Esophagus mucosa (tissue), 1 donor: ENCODE results near the gene CCDC6. TPM values are rescaled to one million over a fixed set of nuclear protein-coding genes. Genes with fewer than 3 reads are reported as not detected.
A peak's percentile ranks its signal among the peaks of the same experiment; 100 is the strongest.
"Not testable (repeated sequence)": the region's sequence is repeated elsewhere in the genome, so short reads cannot be mapped to it uniquely, and the experiment has no call there.

ENCODE experiments used
- ATAC-seq: fragments of 200-7000 bp; cut with Tn5 transposase; one replicate; pipeline ENCODE4 v1.9.1; 2020
- total RNA-seq: library from RNA; stranded (reverse); gene quantifications from one replicate; pipeline ENCODE4 v1.2.4, GENCODE V29; 2023
- donor health status: DM: yes; HTN: yes; CAD: no.

Gene CCDC6
- total RNA-seq, 1 donor from 2014 or later: 56.8 TPM

GRCh38 chr10:59752278-59752940, 153.9 kb downstream of the CCDC6 start:
- ATAC-seq: no peak

- no peak for ATAC-seq
Observed at GRCh38 chr10:59750155-59750945, 156.0 kb downstream of the CCDC6 start.

DNA sequence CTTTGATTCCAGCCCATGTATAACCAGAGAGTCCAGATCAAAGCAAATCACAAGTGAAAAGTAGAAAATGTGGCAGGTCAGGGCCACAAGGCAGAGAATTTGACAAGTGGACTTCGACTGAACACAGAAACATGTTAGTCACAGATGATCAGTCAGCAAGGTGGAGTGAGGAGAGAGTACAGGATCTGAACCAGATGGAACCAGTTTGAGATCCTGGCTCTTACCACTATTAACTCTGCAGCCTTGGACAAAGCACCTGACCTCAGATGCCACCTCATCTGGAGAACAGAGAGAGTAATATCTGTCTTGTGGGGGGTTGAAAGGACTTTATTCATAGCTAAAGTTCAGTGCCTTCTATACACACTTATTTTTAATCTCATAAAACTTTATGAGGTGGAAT, 157.5 kb downstream of the CCDC6 start:
- peak; percentile 92 for ATAC-seq

DNA sequence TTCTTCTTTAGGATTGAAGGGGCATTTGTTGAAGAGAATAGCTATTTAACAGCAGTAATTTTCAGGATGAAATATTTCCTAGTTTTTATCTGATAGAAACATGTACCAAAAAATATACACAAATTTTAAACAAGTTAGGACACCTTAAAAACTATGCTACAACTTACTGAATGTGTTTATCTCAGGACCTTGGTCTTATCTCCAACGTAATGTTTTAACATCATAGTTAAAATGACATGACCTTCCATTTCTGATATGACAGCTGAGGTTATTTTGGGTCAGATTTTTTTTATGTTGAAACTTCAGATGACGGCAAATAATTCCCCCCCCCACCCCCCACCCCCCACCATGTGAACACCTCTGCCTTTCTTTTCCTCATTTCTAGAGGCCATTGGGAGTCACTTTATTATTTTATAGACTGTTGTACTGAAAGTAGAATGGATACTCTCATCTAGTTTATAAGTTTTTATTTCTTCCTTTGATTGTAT, 161.1 kb downstream of the CCDC6 start:
- ATAC-seq: no peak

GRCh38 chr10:59744762-59745161, 161.6 kb downstream of the CCDC6 start:
- ATAC-seq: not testable (repeated sequence)

- not testable (repeated sequence) for ATAC-seq
Observed at GRCh38 chr10:59744156-59744555, 162.2 kb downstream of the CCDC6 start.

DNA sequence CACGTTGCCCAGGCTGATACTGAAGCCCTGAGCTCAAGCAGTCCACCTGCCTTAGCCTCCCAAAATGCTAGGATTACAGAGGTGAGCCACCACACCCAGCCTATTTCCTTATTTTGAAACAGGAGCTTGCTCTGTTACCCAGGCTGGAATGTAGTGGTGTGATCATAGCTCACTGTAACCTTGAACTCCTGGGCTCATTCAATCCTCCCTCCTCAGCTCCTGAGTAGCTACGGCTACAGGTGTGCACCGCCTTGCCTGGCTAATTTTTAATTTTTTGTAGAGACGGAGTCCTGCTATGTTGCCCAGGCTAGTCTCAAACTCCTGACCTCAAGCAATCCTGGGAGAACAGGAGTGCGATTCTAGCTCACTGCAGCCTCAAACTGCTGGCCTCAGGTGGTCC, 164.8 kb downstream of the CCDC6 start:
- ATAC-seq: peak; percentile 60

- peak; percentile 63 for ATAC-seq
Observed at GRCh38 chr10:59741048-59741447, 165.3 kb downstream of the CCDC6 start.

Other genes starting within 250 kb of the CCDC6 start
- 14.3 TPM for gene SLC16A9, start 196.7 kb downstream of the CCDC6 start, total RNA-seq
- gene MRLN, start 153.1 kb downstream of the CCDC6 start, total RNA-seq: not detected